HL-60 (cell line): ENCODE results near the gene RRM1.

Source experiments
- DNase-seq, 2 experiments: peaks; one replicate each; pipeline ENCODE4 v3.0.0-alpha.2; 2010 to 2020; ENCODE audit warnings: low read depth in 1 of 2, low spot score in 1 of 2
- H3K27ac ChIP-seq: fragments of 250-450 bp; sonication (Bioruptor Pico); replicated peaks from 2 replicates; pipeline ENCODE4 v1.5.1; 2020; ENCODE audit warnings: mild to moderate bottlenecking, moderate library complexity
- H3K27me3 ChIP-seq: fragments of 250-450 bp; sonication (Bioruptor Pico); 2 replicates; pipeline ENCODE4 v1.5.1; 2021; ENCODE audit warnings: mild to moderate bottlenecking, moderate library complexity; ENCODE audit not compliant: insufficient read depth, poor library complexity, severe bottlenecking
- H3K4me3 ChIP-seq: replicated peaks from 2 replicates; pipeline ENCODE4 v1.5.1; 2011; ENCODE audit warnings: mild to moderate bottlenecking, control low read depth, low read length; ENCODE audit not compliant: insufficient read depth
- GABPA ChIP-seq: IDR thresholded peaks from 2 replicates; pipeline ENCODE4 v1.6.1; 2012; ENCODE audit warnings: low read depth
- POLR2AphosphoS5 ChIP-seq: IDR thresholded peaks from 2 replicates; pipeline ENCODE4 v1.6.1; 2012; ENCODE audit warnings: low read depth
- SPI1 ChIP-seq: IDR thresholded peaks from 2 replicates; pipeline ENCODE4 v1.6.1; 2012; ENCODE audit warnings: low read depth, mild to moderate bottlenecking, borderline replicate concordance
- TF ChIP-seq, protein P1 (sequence below): IDR thresholded peaks from 2 replicates; pipeline ENCODE4 v1.6.1; 2012; ENCODE audit warnings: low read depth; ENCODE audit not compliant: insufficient replicate concordance
- TF ChIP-seq, protein P2 (sequence below): IDR thresholded peaks from one replicate; pipeline ENCODE4 v1.5.1; 2011; ENCODE audit warnings: low read length, control low read depth, inconsistent platforms; ENCODE audit not compliant: insufficient read depth

The RRM1 gene

DNA sequence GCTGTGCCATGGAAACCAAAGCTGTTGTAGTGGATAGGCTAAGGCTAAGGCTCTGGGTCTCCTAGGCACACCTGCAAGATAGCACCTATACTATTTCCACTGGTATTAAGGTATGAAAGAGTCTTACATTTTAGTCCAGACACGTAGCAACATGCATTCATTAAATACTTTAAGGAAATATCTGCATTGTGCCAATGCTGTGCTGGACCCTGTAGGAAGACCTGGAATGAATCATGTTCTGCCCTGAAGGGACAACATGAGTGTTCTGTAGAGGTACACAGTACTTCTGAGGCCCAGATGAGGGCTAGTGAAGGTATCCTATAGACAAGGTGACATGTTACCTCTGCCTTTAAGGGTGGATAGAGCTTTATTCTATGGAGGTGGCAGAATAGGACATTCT is 35.2 kb upstream of the RRM1 start:
- DNase-seq, result no peak
- Histone ChIP-seq H3K27ac (no peak overlapping the region), H3K27me3 (no peaks in the 10 kb centered on the region), H3K4me3 (no peak overlapping the region)
- TF ChIP-seq POLR2AphosphoS5 (no peak), SPI1 (no peak), GABPA (no peak)
- TF ChIP-seq, protein P1, sequence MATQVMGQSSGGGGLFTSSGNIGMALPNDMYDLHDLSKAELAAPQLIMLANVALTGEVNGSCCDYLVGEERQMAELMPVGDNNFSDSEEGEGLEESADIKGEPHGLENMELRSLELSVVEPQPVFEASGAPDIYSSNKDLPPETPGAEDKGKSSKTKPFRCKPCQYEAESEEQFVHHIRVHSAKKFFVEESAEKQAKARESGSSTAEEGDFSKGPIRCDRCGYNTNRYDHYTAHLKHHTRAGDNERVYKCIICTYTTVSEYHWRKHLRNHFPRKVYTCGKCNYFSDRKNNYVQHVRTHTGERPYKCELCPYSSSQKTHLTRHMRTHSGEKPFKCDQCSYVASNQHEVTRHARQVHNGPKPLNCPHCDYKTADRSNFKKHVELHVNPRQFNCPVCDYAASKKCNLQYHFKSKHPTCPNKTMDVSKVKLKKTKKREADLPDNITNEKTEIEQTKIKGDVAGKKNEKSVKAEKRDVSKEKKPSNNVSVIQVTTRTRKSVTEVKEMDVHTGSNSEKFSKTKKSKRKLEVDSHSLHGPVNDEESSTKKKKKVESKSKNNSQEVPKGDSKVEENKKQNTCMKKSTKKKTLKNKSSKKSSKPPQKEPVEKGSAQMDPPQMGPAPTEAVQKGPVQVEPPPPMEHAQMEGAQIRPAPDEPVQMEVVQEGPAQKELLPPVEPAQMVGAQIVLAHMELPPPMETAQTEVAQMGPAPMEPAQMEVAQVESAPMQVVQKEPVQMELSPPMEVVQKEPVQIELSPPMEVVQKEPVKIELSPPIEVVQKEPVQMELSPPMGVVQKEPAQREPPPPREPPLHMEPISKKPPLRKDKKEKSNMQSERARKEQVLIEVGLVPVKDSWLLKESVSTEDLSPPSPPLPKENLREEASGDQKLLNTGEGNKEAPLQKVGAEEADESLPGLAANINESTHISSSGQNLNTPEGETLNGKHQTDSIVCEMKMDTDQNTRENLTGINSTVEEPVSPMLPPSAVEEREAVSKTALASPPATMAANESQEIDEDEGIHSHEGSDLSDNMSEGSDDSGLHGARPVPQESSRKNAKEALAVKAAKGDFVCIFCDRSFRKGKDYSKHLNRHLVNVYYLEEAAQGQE, result no peak
- TF ChIP-seq, protein P2, sequence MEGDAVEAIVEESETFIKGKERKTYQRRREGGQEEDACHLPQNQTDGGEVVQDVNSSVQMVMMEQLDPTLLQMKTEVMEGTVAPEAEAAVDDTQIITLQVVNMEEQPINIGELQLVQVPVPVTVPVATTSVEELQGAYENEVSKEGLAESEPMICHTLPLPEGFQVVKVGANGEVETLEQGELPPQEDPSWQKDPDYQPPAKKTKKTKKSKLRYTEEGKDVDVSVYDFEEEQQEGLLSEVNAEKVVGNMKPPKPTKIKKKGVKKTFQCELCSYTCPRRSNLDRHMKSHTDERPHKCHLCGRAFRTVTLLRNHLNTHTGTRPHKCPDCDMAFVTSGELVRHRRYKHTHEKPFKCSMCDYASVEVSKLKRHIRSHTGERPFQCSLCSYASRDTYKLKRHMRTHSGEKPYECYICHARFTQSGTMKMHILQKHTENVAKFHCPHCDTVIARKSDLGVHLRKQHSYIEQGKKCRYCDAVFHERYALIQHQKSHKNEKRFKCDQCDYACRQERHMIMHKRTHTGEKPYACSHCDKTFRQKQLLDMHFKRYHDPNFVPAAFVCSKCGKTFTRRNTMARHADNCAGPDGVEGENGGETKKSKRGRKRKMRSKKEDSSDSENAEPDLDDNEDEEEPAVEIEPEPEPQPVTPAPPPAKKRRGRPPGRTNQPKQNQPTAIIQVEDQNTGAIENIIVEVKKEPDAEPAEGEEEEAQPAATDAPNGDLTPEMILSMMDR, result no peak

DNA sequence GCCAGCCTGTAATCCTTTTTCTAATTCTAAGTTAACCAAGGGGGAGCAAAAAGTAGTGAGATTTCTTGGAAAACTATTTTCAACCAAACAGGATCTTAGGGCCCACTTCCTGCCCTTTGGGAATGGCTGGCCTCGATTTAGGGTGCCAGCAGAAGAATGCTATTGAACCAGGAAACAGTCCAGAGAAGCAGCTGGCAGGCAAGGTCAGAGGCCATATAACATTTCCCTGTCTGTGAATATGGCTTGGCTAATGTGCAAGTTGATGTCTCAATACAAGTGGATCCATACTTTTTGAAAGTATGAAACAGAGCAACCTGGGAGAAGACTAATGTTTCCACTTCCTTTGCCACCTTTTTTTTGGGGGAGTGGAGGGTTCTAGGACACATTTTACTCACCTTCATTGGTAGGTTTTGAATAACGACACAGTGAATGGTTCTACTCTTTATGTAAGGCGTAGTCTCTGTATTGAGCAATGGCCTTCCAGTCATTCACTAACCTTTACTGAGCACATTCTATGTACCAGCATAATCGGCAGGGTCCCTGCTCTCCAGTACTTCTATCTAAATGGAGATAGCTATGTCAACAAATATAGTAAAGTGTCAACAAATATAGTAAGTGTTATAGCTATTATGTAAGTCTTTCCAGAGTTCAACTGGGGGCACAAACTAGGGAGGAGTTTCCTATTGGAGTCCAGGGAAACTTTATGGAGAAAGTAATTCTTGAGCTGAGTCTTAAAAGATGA is 34.2 kb upstream of the RRM1 start:
- TF ChIP-seq GABPA (no peak), SPI1 (no peak)
- TF ChIP-seq, protein P1, result no peak
- no peak for DNase-seq
- Histone ChIP-seq H3K27ac (no peak overlapping the region), H3K4me3 (no peak overlapping the region), H3K27me3 (no peaks in the 10 kb centered on the region)

DNA sequence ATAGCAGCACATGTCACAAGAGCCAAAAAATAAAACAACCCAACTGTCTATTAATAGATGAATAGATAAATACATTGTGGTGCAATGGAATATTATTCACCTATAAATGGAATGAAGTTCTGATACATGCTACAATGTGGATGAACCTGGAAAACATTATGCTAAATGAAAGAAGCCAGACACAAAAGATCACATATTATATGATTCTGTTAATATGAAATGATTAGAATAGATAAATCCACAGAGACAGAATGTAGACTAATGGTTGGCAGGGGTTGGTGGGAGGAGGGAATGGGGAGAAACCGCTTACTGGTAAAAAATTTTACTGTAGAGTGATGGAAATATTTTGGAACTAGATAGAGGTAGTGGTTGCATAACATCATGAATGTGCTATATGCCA is 32.9 kb upstream of the RRM1 start:
- Histone ChIP-seq H3K27me3 (no peaks in the 10 kb centered on the region), H3K4me3 (no peak overlapping the region), H3K27ac (no peak overlapping the region)
- no peak for TF ChIP-seq SPI1
- TF ChIP-seq POLR2AphosphoS5, result no peak
- TF ChIP-seq, protein P1, result no peak
- no peak for TF ChIP-seq GABPA
- TF ChIP-seq, protein P2, result no peak
- DNase-seq, result no peak
